ENCODE results near the gene MTFP1.
"Not testable (repeated sequence)": the region's sequence is repeated elsewhere in the genome, so short reads cannot be mapped to it uniquely, and the experiment has no call there.

MTFP1 gene, protein sequence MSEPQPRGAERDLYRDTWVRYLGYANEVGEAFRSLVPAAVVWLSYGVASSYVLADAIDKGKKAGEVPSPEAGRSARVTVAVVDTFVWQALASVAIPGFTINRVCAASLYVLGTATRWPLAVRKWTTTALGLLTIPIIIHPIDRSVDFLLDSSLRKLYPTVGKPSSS

DNA sequence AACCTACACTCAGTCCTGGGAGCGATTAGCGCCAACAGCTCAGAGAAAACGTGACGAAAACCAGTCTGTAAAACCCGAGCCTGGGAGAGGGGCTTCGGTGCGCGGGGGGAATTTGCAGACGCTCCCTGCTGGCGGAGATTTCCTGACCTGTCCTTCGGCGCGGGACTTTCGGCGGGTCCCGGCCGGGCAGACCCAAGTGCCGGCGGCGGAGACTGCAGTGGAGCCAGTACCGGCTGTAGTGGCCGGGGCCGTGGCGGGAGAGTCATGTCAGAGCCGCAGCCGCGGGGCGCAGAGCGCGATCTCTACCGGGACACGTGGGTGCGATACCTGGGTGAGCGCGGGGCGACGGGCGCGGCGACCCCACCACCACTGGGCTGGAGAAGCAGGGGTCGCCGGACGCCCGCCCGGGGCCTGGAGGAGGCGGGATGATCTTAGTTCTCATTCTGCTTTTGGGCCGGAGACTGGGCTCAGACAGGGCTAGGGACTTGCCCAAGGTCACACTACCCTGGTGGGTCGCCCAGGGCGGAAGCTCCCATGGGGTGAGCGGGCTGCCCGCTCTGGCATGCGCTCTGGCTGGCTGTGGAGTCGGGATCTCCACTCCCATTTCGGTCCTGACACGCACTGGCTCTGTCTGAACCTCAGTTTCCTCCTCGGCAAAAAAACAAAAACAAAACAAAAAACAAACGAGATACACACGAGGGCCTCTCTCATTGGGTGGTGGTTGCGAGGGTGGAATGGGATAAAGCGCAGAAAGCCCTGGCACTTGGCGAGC lies at the start of gene MTFP1:
TSS of gene MTFP1 (plus strand) at position 153 of the 772 bp plus-strand sequence. CDS start at position 265, 112 bp downstream.
- peak in 1 of 2 donors; percentile 33 for DNase-seq (ENCODE audit: low read depth in 2 of 2)

DNA sequence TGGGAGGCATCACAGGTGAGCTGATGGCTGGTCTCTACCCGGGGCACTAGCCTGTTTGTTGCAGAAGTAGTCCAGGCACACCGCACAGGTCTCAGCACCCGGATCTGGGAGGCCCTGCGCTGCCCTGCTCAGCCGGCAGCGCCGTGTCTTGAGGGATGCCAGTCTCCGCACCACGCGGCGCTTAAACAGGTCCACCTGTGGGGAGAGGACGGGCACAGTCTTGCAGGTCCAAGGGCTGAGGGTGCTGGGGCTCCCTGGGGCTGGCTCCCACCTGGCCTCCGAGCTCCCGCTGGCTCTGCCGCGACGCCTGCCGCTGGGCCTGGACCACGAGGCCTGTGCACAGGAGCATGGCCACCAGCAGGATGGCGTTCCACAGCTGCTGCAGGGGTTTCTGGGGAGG lies 45.6 kb upstream of the MTFP1 start:
- no peak for DNase-seq (ENCODE audit: low read depth in 2 of 2)

DNA sequence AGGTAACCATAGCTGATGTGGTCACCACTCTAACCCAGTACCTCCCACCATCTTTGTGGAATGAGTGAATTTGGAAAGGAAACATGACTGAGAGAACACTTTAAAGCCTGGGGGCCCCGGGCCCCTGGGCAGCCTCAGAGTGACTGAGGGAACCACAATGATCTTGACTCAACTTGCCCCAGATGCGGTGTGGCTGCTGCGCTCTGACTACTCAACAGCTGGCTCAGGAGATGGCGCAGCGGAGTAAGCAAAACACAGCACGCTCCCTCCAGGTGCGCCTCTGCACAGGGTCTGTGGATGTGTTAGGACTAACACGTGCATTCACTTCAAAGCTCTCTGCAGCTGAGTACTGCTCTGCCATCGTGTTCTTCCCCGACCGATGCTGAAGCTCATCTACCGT lies 44.3 kb upstream of the MTFP1 start:
- no peak for DNase-seq (ENCODE audit: low read depth in 2 of 2)

DNA sequence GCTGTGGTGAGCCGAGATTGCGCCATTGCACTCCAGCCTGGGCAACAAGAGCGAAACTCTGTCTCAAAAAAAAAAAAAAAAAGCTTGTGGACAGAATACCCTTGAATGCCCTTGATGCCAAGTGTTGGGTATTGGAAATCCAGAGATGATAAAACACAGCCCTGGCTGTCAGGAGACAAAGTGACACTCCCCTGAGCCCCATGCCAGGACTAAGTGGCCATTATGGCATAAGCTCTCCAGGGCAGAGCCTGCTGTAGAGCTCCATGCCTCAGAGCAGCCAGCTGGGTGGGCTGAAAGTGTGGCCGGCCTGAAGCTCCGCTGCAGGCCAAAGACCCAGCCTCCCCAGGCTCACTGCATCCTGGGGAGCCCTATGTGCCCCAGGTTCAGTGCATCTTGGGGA lies 43.2 kb upstream of the MTFP1 start:
- DNase-seq (ENCODE audit: low read depth in 2 of 2): no peak

DNA sequence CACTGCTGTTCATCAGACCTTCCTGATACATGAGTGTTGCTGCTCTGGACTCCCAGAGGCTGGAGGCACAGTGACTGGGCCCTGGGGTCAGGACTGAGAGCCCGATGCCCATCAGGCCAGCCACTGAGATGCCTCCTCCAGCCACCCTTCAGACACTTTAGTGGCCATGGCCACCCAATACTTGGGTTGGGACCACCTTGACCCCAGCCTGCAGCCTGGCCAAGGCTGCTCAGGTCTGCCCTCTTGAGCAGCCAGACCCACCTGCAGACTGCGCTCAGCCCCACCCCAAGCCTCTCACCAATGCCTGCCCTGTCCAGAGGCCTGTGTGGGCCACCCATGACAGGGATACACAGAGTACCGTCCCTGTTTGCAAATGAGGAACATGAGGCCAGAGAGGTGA lies 42.5 kb upstream of the MTFP1 start:
- DNase-seq (ENCODE audit: low read depth in 2 of 2): no peak

DNA sequence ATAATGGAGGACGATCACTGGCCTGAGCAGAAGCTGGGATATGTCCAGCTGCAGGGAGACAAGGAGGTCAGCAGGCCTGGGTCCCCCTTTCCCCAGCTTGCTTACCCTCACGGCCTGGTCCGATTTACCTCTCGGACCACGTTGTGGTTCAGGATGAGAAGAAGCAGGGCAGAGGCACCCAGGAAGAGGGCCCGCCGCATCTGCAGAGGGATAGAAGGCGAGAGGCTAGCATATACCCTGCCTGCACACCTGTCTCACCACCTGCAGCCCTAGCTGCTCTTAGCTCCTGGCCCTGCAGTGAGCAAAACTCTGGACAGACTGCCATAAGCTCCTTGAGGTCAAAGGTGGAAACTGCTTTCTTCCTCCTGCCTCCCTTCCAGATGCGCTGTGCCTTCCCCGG lies 39.6 kb upstream of the MTFP1 start:
- no peak for DNase-seq (ENCODE audit: low read depth in 2 of 2)

DNA sequence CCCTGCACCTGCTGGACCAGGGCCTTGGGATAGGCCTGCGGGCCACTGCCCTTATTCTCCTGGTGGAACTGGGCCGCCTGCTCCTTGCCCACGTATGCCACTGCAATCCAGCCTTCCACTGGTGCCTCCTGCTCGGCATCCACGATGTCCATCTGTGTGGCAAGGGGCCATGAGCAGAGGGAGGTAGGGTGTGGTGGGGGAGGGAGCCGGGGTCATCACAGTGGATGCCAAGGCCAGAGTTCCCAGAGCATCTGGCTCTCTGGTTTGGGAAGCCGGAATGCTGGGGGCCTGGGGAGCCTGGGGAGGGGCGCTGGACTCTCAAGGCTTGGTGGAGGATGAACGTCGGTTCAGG lies 39.0 kb upstream of the MTFP1 start:
- DNase-seq (ENCODE audit: low read depth in 2 of 2): no peak

DNA sequence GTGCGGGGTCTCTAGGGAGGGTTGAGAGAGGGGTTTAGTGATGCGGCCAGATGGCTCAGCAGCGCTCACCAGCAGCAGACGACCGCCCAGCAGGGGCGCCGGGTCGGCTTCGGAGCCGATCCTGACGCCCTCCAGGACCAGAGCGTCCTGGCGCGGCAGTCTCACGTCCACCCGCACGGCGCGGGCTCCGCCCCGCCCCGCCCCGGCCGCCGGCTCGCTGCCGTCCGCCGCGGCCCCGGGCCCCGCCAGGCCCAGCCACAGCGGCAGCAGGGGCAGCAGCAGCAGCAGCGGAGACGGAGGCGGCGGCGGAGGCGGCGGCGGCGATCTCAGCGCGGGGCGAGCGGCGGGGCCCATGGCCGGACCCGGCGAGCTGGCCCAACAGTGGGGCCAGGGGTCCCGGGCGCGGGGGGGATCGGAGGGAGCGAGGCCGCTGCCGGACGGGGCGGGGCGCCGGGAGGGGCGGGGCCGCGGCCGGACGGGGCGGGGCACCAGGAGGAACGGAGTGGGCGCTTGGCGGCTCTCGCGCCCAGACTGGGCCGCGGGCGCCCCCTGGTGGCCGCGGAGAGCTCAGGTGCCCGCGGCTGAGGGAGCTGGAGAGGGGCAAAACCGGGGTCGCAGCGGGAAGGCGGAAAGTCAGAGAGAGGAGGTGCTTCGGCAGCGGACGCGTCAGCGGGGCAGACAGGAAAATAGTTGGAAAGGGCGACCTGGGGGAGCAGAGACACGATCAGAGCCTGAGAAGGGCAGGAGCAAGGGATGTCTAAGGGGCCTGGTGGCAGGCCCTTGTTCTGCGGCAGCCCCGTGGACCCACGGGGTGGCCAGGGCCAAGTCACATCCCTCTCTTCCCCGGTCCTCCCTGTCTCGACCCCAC lies 38.4 kb upstream of the MTFP1 start, which contains the start of gene RNF215:
TSS of gene RNF215 (minus strand) at position 452 of the 868 bp plus-strand sequence. CDS start at position 354, 98 bp downstream.
- peak; percentile 67 to 74 for DNase-seq (ENCODE audit: low read depth in 2 of 2)

DNA sequence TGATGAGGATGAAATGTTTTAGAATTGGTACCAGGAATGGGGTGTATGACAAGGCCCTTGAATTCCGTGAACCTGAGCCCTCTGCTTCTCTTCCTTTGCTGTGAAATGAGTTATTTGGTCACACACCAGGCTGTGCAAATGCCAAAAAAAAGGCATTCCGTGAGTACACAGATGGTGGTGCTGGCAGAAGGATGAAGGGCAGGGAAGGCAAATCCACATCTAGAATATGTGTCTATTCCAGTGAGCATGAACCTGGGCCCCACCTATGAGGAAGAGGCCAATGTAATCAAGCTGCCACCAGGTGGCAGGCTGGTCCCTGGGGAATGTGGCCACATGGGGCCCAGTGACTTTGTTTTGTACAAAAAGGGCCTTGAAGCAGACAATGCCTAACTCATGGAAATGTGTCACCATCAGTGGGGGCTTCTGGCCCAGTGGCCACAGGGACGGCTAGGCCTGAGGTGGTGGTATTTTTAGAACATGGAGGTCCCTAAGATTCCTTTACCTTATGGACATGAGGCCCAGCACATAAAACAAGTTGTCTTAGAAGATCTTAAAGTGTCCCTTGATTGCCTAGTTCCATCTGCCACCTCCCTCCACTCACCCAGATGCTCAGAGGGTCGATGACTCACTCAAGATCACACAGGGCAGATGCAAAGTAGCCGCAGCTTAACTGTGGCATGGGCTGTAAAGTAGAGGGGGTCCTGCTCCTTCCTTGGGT lies 34.4 kb upstream of the MTFP1 start:
- DNase-seq (ENCODE audit: low read depth in 2 of 2): peak; percentile 58 to 73

DNA sequence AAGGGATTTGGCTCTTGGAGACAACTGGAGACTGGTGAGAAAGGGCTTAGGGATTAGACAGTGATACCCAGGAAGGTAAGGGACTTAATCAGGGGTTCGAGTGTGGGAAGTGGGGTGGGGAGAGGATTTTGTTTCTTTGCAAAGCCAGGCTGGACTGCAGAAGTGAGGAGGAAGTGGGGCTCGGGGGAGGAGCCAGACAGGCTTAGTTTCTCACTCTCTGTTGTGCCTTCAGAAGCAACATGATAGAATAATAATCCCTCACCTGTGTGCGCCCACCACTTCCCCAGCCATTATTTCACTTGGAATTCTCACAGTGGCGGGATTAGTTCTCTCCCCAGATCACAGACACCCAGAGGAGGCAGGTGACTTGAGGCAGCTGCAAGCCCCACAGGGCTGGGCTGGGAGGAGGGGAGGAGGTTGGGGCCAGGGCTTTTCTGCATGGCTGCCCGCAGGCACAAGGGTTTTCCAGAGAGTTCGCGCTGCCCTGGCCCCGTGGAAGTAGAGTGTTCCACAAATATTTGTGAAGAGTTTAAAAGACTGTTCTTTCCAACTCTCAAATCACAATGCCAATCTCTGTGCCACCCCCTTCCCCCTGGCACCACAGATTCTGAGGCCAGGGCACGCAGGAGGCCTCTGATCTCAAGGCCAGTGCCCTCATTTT lies 32.8 kb upstream of the MTFP1 start:
- no peak for DNase-seq (ENCODE audit: low read depth in 2 of 2)

DNA sequence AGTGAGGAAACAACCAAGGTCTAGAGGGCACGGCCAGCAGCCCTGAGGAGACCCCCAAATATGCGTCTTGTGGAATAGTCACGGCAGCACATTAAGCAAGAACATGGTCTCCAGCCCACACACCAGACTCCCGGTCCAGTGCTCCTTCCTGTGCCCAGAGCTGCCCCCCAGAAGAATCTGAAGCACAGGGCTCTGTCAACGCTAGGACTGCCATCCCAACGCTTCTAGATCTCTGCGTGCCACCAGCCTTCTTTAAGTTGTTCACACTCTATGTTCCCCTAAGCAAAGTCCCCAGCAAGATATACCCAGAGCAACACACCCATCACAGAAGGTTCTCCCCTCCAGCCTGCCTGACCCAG lies 32.3 kb upstream of the MTFP1 start:
- no peak for DNase-seq (ENCODE audit: low read depth in 2 of 2)

DNA sequence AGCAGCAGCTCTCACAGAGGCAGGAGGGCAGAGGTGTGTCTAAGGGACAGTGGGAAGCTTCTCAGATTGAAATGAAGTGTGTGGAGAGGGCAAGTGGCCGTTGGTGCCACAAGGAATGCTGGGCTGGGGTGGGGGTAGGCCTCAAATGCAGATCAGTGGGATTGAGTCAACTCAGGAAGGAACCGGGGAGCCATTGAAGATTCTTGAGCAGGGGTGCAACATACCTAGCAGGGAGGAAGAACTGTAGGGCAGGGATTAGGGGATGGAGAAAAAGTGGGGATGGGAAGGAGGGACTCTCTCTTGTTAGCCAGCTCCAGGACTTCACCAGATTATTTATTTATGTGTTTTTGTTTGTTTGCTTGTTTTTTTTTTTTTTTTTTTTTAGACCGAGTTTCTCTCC lies 31.7 kb upstream of the MTFP1 start:
- no peak for DNase-seq (ENCODE audit: low read depth in 2 of 2)

DNA sequence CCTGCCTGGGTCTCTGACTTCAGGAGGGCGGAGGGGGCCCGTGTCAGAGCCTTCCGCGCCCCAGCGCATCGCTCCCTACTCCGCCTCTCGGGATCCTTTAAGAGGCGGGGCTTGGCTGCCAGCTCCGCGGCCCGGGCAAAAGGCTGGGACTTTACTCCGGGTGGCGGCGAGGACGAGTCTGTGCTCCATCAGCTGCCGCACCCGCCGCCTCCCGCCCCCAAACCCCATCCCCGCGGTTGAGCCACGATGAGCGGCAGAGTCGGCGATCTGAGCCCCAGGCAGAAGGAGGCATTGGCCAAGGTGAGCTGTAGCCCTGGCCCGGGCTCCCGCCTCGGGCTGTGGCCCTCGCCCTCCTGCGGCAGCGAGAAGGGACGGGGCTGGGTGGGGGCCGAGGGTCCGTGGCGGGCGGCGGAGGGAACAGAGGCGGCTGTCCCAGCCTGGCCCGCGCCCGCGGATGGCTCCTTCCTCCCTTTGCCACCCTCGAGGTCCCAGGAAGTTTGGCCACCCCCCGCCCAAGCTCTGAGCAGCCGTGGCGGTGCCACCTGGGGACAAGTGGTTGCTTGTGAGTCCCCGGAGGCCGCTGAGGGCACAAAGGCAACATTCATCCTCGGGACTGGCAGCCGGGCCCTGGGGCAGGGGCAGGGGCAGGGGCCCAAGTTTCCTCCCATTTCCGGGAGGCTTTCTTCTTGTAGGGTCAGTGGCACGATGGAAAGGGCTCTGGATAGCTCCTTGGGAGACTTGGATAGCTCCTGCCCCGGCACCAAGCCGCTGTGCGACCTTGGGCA lies 28.5 kb upstream of the MTFP1 start, which contains the start of gene SEC14L2:
TSS of gene SEC14L2 (plus strand) at position 148 of the 785 bp plus-strand sequence. CDS start at position 247, 99 bp downstream.
- DNase-seq (ENCODE audit: low read depth in 2 of 2): peak; percentile 53 to 64

DNA sequence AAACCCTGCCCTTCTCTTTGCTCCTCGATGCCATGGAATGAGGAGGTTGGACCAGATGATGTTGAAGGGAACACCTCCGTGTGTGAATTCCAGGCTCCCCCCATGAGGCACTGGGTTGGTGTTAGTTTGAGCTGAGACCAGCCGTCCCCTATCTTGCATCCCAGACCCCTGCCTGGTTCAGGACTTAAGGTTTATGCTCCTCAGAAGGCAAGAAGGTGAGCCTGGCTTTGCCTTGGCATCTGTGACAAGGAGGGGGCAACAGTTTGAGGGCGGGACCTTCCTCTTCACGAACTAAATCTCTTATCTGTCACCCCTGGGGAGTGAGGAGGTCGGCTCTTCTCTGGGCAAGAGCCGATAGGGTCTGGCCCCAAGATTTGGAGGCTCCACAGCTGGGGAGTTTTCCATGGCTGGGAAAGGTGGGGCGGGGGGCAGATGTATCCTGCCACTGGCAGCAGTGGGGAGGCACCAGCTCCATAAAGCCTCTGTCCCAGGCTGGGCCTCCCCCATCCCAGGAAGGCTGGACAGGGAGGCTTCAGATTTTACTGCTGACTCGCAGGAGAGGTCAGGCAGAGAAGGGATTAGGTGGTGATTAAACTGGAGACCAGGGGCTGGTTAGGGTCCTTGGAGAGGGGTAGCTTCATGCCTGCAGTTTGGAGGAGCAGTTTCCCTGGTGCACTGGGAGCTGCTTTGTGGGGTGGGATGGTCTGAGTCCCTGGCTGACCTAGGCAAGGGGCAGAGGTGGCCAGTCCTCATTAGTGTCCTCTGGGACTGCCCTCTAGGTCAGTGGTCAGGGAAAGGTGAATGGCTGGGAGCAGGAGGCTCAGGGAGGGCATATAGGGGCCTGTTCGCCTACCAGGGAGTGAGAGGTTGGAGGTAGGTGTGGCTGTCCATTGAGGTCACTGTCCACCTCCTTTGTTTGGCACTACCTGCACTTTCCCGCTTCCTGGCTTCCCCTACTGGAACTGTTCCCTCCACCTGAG lies 27.6 kb upstream of the MTFP1 start:
- DNase-seq (ENCODE audit: low read depth in 2 of 2): no peak

DNA sequence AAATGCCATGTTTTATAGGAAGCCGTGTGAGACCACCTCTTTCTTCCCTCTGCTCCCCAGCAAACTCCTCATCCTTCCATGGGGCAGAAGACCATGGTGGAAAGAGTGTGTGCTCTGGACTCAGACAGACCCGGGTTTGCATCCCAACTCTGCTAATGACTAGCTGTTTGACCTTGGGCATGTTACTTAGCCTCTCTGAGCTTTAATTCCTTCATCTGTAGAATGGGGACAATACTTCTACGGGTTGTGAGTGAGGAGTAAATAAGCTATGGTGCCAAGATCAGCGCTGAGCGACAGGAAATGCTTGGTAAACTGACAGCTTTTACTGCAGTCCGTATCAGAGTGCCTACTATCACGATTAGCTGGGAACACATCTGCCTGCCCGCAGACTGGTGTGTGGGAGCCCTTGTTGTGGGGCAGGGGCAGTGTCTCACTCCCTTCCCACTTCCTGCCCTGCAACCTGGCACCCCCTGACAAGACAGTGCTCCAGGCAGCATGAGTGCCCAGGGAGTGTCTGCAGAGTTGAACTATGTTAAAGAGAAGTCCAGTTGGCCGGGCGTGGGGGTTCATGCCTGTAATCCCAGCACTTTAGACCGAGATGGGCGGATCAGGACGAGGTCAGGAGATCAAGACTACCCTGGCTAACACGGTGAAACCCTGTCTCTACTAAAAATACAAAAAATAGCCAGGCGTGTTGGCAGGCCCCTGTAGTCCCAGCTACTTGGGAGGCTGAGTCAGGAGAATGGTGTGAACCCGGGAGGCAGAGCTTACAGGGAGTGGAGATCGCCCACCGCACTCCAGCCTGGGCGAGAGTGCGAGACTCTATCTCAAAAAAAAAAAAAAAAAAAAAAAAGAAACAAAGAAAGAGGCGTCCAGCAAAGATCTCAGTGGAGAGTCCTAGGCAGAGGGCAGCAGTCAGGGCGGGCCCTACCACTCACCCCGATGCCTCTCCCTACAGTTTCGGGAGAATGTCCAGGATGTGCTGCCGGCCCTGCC lies 26.6 kb upstream of the MTFP1 start:
- DNase-seq (ENCODE audit: low read depth in 2 of 2): no peak

DNA sequence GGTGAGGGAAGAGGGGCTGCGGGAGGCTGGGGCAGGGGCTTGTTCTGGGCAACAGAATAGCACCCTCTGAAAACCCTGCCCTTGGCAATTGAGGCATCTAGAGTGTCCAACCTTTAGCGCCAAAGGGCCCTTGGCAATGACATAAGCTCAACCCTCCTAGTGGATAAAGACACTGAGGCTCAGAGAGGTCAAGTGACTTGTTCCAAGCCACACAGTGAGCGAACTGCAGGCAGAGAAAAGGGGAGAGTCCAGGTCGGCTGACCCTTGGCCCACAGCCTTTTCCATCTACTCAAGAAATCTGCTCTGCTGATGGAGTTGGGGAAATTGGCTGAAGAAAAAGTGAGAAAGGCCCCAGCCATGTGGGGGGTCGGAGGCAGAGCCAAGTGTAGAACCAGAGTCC lies 25.9 kb upstream of the MTFP1 start:
- no peak for DNase-seq (ENCODE audit: low read depth in 2 of 2)

DNA sequence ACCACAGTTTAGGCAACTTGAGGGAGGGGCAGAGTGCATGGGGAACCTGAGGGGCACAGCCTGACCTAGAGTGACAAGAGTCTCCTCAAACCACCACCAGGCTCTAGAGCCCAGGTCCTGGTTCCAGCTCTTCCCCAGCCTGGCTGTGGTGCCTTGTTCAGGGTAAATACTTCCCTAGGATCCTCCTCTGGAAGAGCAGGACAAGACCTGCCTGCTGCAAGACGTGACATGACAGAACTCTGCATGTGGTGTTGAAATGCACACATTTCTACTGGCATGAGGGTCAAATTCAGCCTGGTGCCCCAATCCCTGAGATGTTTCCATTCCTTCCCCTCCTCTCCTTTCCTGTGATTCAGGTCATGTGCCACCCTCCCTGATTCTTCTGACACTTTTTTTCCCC lies 25.4 kb upstream of the MTFP1 start:
- no peak for DNase-seq (ENCODE audit: low read depth in 2 of 2)

DNA sequence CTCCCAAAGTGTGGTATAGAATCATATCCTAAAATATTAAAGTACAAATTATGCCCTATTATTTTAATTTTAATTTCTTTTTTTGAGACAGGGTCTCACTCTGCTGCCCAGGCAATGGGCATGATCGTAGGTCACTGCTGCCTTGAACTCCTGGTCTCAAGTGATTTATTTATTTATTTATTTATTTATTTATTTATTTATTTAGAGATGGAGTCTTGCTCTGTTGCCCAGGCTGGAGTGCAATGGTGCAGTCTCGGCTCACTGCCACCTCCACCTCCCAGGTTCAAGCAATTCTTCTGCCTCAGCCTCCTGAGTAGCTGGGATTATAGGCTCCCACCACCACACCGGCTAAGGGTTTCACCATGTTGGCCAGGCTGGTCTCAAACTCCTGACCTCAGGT lies 24.5 kb upstream of the MTFP1 start:
- not testable (repeated sequence) for DNase-seq (ENCODE audit: low read depth in 2 of 2)
